ENCODE results near the gene THSD4.

The THSD4 gene

DNA sequence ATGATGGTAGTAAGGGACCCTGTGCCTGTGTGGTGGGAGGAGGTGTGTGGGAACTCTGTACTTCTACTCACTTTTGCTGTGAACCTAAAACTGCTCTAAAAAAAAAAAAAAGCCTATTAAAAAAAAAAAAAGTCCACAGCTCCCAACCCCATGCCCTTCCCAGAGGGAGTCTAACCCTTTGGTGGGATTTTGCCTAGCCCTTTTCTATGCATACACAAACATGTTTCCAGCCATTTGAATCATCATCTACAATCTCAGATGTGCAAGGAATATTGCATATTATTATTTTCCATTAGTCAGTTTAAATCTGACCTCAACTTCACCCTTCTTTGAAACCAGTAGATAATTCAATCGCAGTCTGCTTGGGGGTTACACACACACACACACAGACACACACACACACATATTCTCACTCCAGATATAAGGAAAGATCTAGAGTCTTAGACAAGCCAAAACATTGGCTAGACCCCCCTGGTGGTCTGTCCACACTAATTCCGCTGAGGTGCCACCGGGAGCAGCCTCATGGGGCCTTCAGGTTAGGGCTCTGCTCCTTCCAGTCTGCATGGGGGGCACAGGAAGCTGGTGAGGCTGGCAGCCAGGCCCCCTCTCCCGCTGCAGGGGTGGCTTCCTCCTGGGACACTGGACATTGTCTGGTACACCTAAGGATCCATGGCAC is 619.6 kb downstream of the THSD4 start:
- CTCF ChIA-PET: interaction anchor here (1.0 kb wide), 1 partner anchor 9 kb away, joined by 3 read pairs; no protein-coding TSS in a partner anchor
- Mint-ChIP-seq H3K4me1 (no peaks in the 10 kb centered on the region), H3K4me3 (no peak overlapping the region), H3K27me3 (peaks cover 8% of the 10 kb centered on the region), H3K36me3 (no peaks in the 10 kb centered on the region), H3K27ac (no peak overlapping the region), H3K9me3 (no peaks in the 10 kb centered on the region)
- DNase-seq: no peak

GRCh38 chr15:71735385-71735757 is 620.1 kb downstream of the THSD4 start:
- peaks cover 8% of the 10 kb centered on the region for H3K27me3 Mint-ChIP-seq
- no peak overlapping the region for H3K4me3 Mint-ChIP-seq
- no peaks in the 10 kb centered on the region for H3K4me1 Mint-ChIP-seq
- no peaks in the 10 kb centered on the region for H3K36me3 Mint-ChIP-seq
- H3K27ac Mint-ChIP-seq: no peak overlapping the region
- no peaks in the 10 kb centered on the region for H3K9me3 Mint-ChIP-seq
- no peak for DNase-seq
- CTCF ChIA-PET: interaction anchor here (1.0 kb wide), 1 partner anchor 9 kb away, joined by 3 read pairs; no protein-coding TSS in a partner anchor

- CTCF ChIA-PET: no interaction called here
These were observed 621.1 kb downstream of the THSD4 start for GRCh38 chr15:71736286-71736947.

GRCh38 chr15:71737761-71738160 is 622.5 kb downstream of the THSD4 start:
- no peaks in the 10 kb centered on the region for H3K4me1 Mint-ChIP-seq
- H3K9me3 Mint-ChIP-seq: no peaks in the 10 kb centered on the region
- H3K36me3 Mint-ChIP-seq: no peaks in the 10 kb centered on the region
- CTCF ChIA-PET: interaction anchor here (1.4 kb wide), 1 partner anchor 9 kb away, joined by 3 read pairs; no protein-coding TSS in a partner anchor
- no peak for DNase-seq
- H3K4me3 Mint-ChIP-seq: no peak overlapping the region
- no peak overlapping the region for H3K27ac Mint-ChIP-seq
- H3K27me3 Mint-ChIP-seq: peaks cover 8% of the 10 kb centered on the region

More at GRCh38 chr15:71736286-71736947, 621.1 kb downstream of the THSD4 start:
- no peak for DNase-seq
- no peaks in the 10 kb centered on the region for H3K4me1 Mint-ChIP-seq
- no peaks in the 10 kb centered on the region for H3K9me3 Mint-ChIP-seq
- H3K27ac Mint-ChIP-seq: no peak overlapping the region
- no peak overlapping the region for H3K4me3 Mint-ChIP-seq
- no peaks in the 10 kb centered on the region for H3K36me3 Mint-ChIP-seq
- H3K27me3 Mint-ChIP-seq: peaks cover 12% of the 10 kb centered on the region

GRCh38 chr15:71739355-71739754 is 624.1 kb downstream of the THSD4 start:
- no peak for DNase-seq
- Mint-ChIP-seq H3K4me3 (no peak overlapping the region), H3K36me3 (no peaks in the 10 kb centered on the region), H3K27me3 (peaks cover 8% of the 10 kb centered on the region), H3K27ac (no peak overlapping the region), H3K9me3 (no peaks in the 10 kb centered on the region), H3K4me1 (no peaks in the 10 kb centered on the region)
- CTCF ChIA-PET: interaction anchor here (0.8 to 1.4 kb wide), 3 partner anchors 11 to 164 kb away, joined by 3 read pairs; no protein-coding TSS in a partner anchor

DNA sequence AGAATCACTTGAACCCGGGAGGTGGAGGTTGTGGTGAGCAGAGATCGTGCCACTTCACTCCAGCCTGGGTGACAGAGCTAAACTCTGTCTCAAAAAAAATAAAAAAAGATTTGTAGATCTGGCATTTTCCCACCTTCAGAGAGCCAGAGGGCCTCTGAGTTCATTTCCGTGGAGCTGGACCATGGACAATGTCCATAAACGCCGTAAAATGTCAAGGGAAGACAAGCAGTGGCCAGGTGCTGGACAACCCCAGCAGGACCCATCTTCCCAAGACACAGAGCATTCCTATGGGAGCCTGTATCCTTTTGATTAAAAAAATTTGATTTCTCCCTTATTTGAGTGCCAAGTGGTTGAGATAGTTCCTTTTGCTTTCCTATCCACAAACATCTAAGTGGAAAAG is 627.7 kb downstream of the THSD4 start:
- no peak for DNase-seq
- CTCF ChIA-PET: interaction anchor here (0.7 to 5.2 kb wide), 8 partner anchors 10 to 420 kb away, joined by 3 to 48 read pairs (median 8); no protein-coding TSS in a partner anchor
- Mint-ChIP-seq H3K36me3 (no peaks in the 10 kb centered on the region), H3K27ac (no peak overlapping the region), H3K4me1 (no peaks in the 10 kb centered on the region), H3K9me3 (no peaks in the 10 kb centered on the region), H3K4me3 (no peak overlapping the region), H3K27me3 (peaks cover 15% of the 10 kb centered on the region)

GRCh38 chr15:71743861-71744382 is 628.7 kb downstream of the THSD4 start:
- Mint-ChIP-seq H3K27ac (no peak overlapping the region), H3K4me1 (no peaks in the 10 kb centered on the region), H3K9me3 (no peaks in the 10 kb centered on the region), H3K27me3 (peaks cover 13% of the 10 kb centered on the region), H3K4me3 (no peak overlapping the region), H3K36me3 (no peaks in the 10 kb centered on the region)
- DNase-seq: peak; percentile 71
- CTCF ChIA-PET: interaction anchor here (0.9 to 5.2 kb wide), 12 partner anchors 9 to 419 kb away, joined by 3 to 48 read pairs (median 4); no protein-coding TSS in a partner anchor

- Mint-ChIP-seq H3K27me3 (peaks cover 11% of the 10 kb centered on the region), H3K36me3 (no peaks in the 10 kb centered on the region), H3K4me1 (no peaks in the 10 kb centered on the region), H3K27ac (no peak overlapping the region), H3K9me3 (no peaks in the 10 kb centered on the region), H3K4me3 (no peak overlapping the region)
- no peak for DNase-seq
- CTCF ChIA-PET: interaction anchor here (0.6 to 5.2 kb wide), 2 partner anchors 55 to 1816 kb away, joined by 5 to 48 read pairs; no protein-coding TSS in a partner anchor
These were observed 631.4 kb downstream of the THSD4 start for GRCh38 chr15:71746719-71747118.

- no peak for DNase-seq
These were observed 632.1 kb downstream of the THSD4 start for GRCh38 chr15:71747128-71748083.

GRCh38 chr15:71748293-71748718 is 633.0 kb downstream of the THSD4 start:
- H3K4me3 Mint-ChIP-seq: no peak overlapping the region
- no peaks in the 10 kb centered on the region for H3K9me3 Mint-ChIP-seq
- H3K27ac Mint-ChIP-seq: no peak overlapping the region
- CTCF ChIA-PET: interaction anchor here (1.1 kb wide), 1 partner anchor 9 kb away, joined by 5 read pairs; no protein-coding TSS in a partner anchor
- H3K4me1 Mint-ChIP-seq: no peaks in the 10 kb centered on the region
- no peak for DNase-seq
- H3K36me3 Mint-ChIP-seq: no peaks in the 10 kb centered on the region
- peaks cover 16% of the 10 kb centered on the region for H3K27me3 Mint-ChIP-seq

More at GRCh38 chr15:71747128-71748083, 632.1 kb downstream of the THSD4 start:
- H3K4me3 Mint-ChIP-seq: no peak overlapping the region
- no peaks in the 10 kb centered on the region for H3K36me3 Mint-ChIP-seq
- H3K4me1 Mint-ChIP-seq: no peaks in the 10 kb centered on the region
- CTCF ChIA-PET: interaction anchor here (0.6 to 5.2 kb wide), 3 partner anchors 10 to 1816 kb away, joined by 5 to 48 read pairs (median 5); no protein-coding TSS in a partner anchor
- H3K9me3 Mint-ChIP-seq: no peaks in the 10 kb centered on the region
- H3K27ac Mint-ChIP-seq: no peak overlapping the region
- peaks cover 11% of the 10 kb centered on the region for H3K27me3 Mint-ChIP-seq

DNA sequence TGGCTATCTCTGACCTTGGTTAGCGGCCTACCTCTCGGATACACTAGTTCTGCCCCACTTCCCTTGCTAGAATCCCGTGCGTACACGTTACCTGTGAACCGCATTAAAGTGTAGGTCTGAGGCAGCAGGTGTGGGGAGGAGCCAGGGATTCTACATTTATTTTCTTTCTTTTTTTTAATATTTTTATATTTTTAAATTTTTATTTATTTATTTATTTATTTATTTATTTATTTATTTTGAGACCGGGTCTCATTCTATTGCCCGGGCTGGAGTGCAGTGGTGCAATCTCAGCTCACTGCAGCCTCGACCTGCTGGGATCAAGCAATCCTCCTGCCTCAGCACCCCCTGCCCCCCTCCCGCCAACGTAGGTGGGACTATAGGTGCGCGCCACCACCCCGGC is 634.2 kb downstream of the THSD4 start:
- no peaks in the 10 kb centered on the region for H3K36me3 Mint-ChIP-seq
- H3K4me1 Mint-ChIP-seq: no peaks in the 10 kb centered on the region
- H3K9me3 Mint-ChIP-seq: no peaks in the 10 kb centered on the region
- H3K4me3 Mint-ChIP-seq: no peak overlapping the region
- DNase-seq: no peak
- no peak overlapping the region for H3K27ac Mint-ChIP-seq
- H3K27me3 Mint-ChIP-seq: peaks cover 16% of the 10 kb centered on the region
- CTCF ChIA-PET: no interaction called here

DNA sequence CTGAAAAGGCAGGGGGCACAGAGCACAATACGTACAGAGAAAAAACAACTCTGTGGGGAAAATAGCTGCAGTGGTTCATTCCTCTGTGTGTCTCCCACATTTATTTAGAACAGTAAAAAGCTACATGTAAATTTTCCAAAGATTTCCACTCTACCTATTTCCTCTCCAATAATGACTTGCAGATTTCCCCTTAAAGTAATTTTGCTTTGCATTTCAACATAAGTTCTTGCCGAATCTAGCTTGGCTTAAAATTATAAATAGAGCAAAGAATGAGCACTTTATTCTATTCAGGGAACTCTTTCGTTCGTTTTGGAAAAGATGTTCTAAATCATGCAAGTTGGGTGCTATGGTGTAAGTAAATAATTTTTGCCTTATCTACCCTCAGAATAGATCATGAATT is 636.9 kb downstream of the THSD4 start:
- H3K9me3 Mint-ChIP-seq: no peaks in the 10 kb centered on the region
- CTCF ChIA-PET: interaction anchor here (1.2 to 3.4 kb wide), 5 partner anchors 8 to 403 kb away, joined by 4 to 24 read pairs (median 8); no protein-coding TSS in a partner anchor
- H3K4me1 Mint-ChIP-seq: no peaks in the 10 kb centered on the region
- H3K27ac Mint-ChIP-seq: no peak overlapping the region
- DNase-seq: no peak
- H3K36me3 Mint-ChIP-seq: no peaks in the 10 kb centered on the region
- H3K4me3 Mint-ChIP-seq: no peak overlapping the region
- peaks cover 7% of the 10 kb centered on the region for H3K27me3 Mint-ChIP-seq

GRCh38 chr15:71752604-71753289 is 637.5 kb downstream of the THSD4 start:
- CTCF ChIA-PET: interaction anchor here (1.2 to 3.4 kb wide), 6 partner anchors 9 to 408 kb away, joined by 3 to 24 read pairs (median 6); no protein-coding TSS in a partner anchor
- H3K4me3 Mint-ChIP-seq: no peak overlapping the region
- H3K36me3 Mint-ChIP-seq: no peaks in the 10 kb centered on the region
- no peaks in the 10 kb centered on the region for H3K4me1 Mint-ChIP-seq
- DNase-seq: no peak
- peaks cover 7% of the 10 kb centered on the region for H3K27me3 Mint-ChIP-seq
- no peak overlapping the region for H3K27ac Mint-ChIP-seq
- no peaks in the 10 kb centered on the region for H3K9me3 Mint-ChIP-seq

All from activated naive CD4-positive, alpha-beta T cell treated with anti-CD3 and anti-CD28 coated beads, Interleukin-2, amount 10 ng/mL, durations not matched to agents 7 days and 5 days (primary cell).